Mesenchymal stem cell (in vitro differentiated cells and primary cell): Measurements from ENCODE around the gene NACAD.

ENCODE experiments used
- DNase-seq: peaks from one replicate; pipeline ENCODE4 v3.0.0-alpha.2; 2013
- H2AFZ ChIP-seq: one replicate; pipeline ENCODE4 v1.6.1; 2013; ENCODE audit warnings: low read depth, mild to moderate bottlenecking, control low read depth, inconsistent platforms, low read length, moderate library complexity
- H2AK5ac ChIP-seq: 2 replicates; pipeline ENCODE4 v1.6.1; 2013; ENCODE audit warnings: low read length, moderate library complexity, mild to moderate bottlenecking, inconsistent platforms; ENCODE audit not compliant: severe bottlenecking
- H2BK120ac ChIP-seq: one replicate; pipeline ENCODE4 v1.6.1; 2013; ENCODE audit warnings: low read depth, mild to moderate bottlenecking, inconsistent platforms, low read length, moderate library complexity
- H2BK12ac ChIP-seq, 2 experiments: one replicate each; pipeline ENCODE4 v1.6.1; 2013; ENCODE audit warnings: inconsistent platforms in 2 of 2, low read length in 2 of 2, mild to moderate bottlenecking in 2 of 2, moderate library complexity in 2 of 2, control low read depth in 1 of 2
- H2BK15ac ChIP-seq: one replicate; pipeline ENCODE4 v1.6.1; 2013; ENCODE audit warnings: mild to moderate bottlenecking, low read depth, inconsistent platforms; ENCODE audit not compliant: poor library complexity, severe bottlenecking
- H2BK5ac ChIP-seq: 2 replicates; pipeline ENCODE4 v1.6.1; 2013; ENCODE audit warnings: low read depth, mild to moderate bottlenecking, low read length, control low read depth, inconsistent platforms; ENCODE audit not compliant: poor library complexity, severe bottlenecking
- H3K14ac ChIP-seq, 2 experiments: one replicate each; pipeline ENCODE4 v1.6.1; 2013; ENCODE audit warnings: inconsistent platforms in 2 of 2, low read length in 2 of 2, control low read depth in 1 of 2, mild to moderate bottlenecking in 1 of 2, moderate library complexity in 1 of 2
- H3K18ac ChIP-seq, 2 experiments: one replicate each; pipeline ENCODE4 v1.6.1; 2013; ENCODE audit warnings: inconsistent platforms in 2 of 2, low read length in 2 of 2, control low read depth in 1 of 2, low read depth in 1 of 2, mild to moderate bottlenecking in 1 of 2
- H3K23ac ChIP-seq, 2 experiments: one replicate each; pipeline ENCODE4 v1.6.1; 2013; ENCODE audit warnings: inconsistent platforms in 2 of 2, low read length in 2 of 2, mild to moderate bottlenecking in 2 of 2, moderate library complexity in 2 of 2, control low read depth in 1 of 2
- H3K27ac ChIP-seq: 2 replicates; pipeline ENCODE4 v1.5.1; 2013; ENCODE audit warnings: mild to moderate bottlenecking, moderate library complexity, low read length, control low read depth, inconsistent platforms; ENCODE audit not compliant: poor library complexity, severe bottlenecking
- H3K27me3 ChIP-seq, 2 experiments: 2 replicates each; pipeline versions ENCODE4 v1.6.1 to v1.7.0; 2013; ENCODE audit warnings: low read length in 2 of 2, mild to moderate bottlenecking in 2 of 2, moderate library complexity in 2 of 2, control low read depth in 1 of 2, inconsistent platforms in 1 of 2; ENCODE audit not compliant: control insufficient read depth in 1 of 2, insufficient read depth in 1 of 2
- H3K36me3 ChIP-seq, 2 experiments: 2 replicates each; pipeline versions ENCODE4 v1.6.1 to v1.7.0; 2013; ENCODE audit warnings: low read length in 2 of 2, control low read depth in 1 of 2, inconsistent platforms in 1 of 2, low read depth in 1 of 2, mild to moderate bottlenecking in 1 of 2; ENCODE audit not compliant: insufficient read depth in 2 of 2, control insufficient read depth in 1 of 2
- H3K4ac ChIP-seq, 2 experiments: one replicate each; pipeline ENCODE4 v1.6.1; 2013; ENCODE audit warnings: inconsistent platforms in 2 of 2, low read length in 2 of 2, mild to moderate bottlenecking in 2 of 2, moderate library complexity in 2 of 2, control low read depth in 1 of 2, low read depth in 1 of 2
- H3K4me1 ChIP-seq: 2 replicates; pipeline ENCODE4 v1.6.1; 2013; ENCODE audit warnings: low read depth, low read length, control low read depth; ENCODE audit not compliant: control insufficient read depth, insufficient read depth
- H3K4me2 ChIP-seq: 2 replicates; pipeline ENCODE4 v1.6.1; 2013; ENCODE audit warnings: low read length, mild to moderate bottlenecking, inconsistent platforms; ENCODE audit not compliant: poor library complexity, severe bottlenecking
- H3K4me3 ChIP-seq, 2 experiments: 2 replicates each; pipeline versions ENCODE4 v1.5.1 to v1.7.0; 2013; ENCODE audit warnings: low read length in 2 of 2, mild to moderate bottlenecking in 2 of 2, control low read depth in 1 of 2, low read depth in 1 of 2; ENCODE audit not compliant: insufficient read depth in 1 of 2
- H3K79me1 ChIP-seq: replicated peaks from 2 replicates; pipeline ENCODE4 v1.6.1; 2013; ENCODE audit warnings: mild to moderate bottlenecking, control low read depth, low read length, inconsistent platforms; ENCODE audit not compliant: poor library complexity, severe bottlenecking
- H3K9ac ChIP-seq: 2 replicates; pipeline ENCODE4 v1.7.0; 2013; ENCODE audit warnings: mild to moderate bottlenecking, low read length, moderate library complexity
- H3K9me3 ChIP-seq: 2 replicates; pipeline ENCODE4 v1.7.0; 2013; ENCODE audit warnings: mild to moderate bottlenecking, low read length; ENCODE audit not compliant: control insufficient read depth
- H4K8ac ChIP-seq: one replicate; pipeline ENCODE4 v1.6.1; 2013; ENCODE audit warnings: inconsistent platforms, mild to moderate bottlenecking, low read length, moderate library complexity
- H4K91ac ChIP-seq: one replicate; pipeline ENCODE4 v1.6.1; 2013; ENCODE audit warnings: mild to moderate bottlenecking, low read length, inconsistent platforms
- WGBS: methylation state at CpG from one replicate; pipeline ENCODE4 v1.1.7; 2013; ENCODE audit warnings: mixed read lengths; 5-methylcytosine and 5-hydroxymethylcytosine counted together

NACAD gene

DNA sequence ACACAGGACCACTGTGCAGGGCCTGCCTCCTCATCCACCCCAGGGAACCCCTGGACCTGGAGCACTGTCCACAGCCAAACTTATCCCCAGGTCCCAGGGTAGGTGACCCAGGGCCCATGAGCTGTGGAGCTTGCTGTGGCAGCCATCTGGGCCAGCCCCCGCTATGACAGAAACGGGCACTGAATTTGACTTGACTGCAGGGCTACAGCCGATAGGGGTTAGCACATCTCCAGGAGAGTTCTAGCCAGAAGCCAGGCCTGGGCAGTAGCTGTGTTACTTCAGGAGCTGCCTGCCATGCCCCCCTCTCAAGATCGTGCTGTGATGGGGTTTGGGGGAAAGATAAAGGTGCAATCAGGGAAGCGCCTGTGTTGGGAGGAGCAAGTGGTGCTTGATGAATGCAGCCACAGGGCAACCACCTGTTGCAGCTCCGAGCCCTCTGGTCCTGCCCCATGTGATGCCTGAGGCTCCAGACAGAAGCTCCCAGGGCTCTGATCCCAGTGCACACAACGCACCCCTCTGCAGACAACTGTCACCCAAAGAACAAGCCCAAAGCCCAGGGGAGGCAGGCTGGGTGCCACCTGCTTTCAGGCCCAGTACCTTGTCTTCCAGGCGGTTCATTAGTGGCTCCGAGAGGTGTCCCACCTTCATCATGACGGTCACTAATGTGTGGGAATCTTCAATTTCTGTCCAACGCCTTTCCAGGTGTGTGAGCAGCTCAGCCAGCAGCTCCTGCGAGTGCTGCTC lies 16.2 kb upstream of the NACAD start:
- WGBS: 99% methylated on average over 12 of the region's 12 CpGs
- H3K27me3 ChIP-seq: no peaks in the 10 kb centered on the region
- no peak overlapping the region for H2BK5ac ChIP-seq
- H3K4me2 ChIP-seq: no peak overlapping the region
- no peak overlapping the region for H2BK12ac ChIP-seq
- no peak overlapping the region for H3K9ac ChIP-seq
- peaks cover 84 to 94% of the 10 kb centered on the region in 2 experiments for H3K36me3 ChIP-seq
- no peak overlapping the region for H2AK5ac ChIP-seq
- no peak overlapping the region for H2BK15ac ChIP-seq
- H3K9me3 ChIP-seq: no peaks in the 10 kb centered on the region
- no peak overlapping the region for H3K27ac ChIP-seq
- no peak overlapping the region for H3K18ac ChIP-seq
- H3K4me1 ChIP-seq: peaks cover 6% of the 10 kb centered on the region
- H3K4ac ChIP-seq: no peak overlapping the region
- DNase-seq: no peak
- H3K14ac ChIP-seq: no peak overlapping the region
- no peak overlapping the region for H2AFZ ChIP-seq
- peaks cover 52% of the 10 kb centered on the region for H3K79me1 ChIP-seq
- H3K4me3 ChIP-seq: no peak overlapping the region
- H2BK120ac ChIP-seq: no peak overlapping the region
- H3K23ac ChIP-seq: no peak overlapping the region
- no peak overlapping the region for H4K8ac ChIP-seq
- H4K91ac ChIP-seq: no peak overlapping the region

DNA sequence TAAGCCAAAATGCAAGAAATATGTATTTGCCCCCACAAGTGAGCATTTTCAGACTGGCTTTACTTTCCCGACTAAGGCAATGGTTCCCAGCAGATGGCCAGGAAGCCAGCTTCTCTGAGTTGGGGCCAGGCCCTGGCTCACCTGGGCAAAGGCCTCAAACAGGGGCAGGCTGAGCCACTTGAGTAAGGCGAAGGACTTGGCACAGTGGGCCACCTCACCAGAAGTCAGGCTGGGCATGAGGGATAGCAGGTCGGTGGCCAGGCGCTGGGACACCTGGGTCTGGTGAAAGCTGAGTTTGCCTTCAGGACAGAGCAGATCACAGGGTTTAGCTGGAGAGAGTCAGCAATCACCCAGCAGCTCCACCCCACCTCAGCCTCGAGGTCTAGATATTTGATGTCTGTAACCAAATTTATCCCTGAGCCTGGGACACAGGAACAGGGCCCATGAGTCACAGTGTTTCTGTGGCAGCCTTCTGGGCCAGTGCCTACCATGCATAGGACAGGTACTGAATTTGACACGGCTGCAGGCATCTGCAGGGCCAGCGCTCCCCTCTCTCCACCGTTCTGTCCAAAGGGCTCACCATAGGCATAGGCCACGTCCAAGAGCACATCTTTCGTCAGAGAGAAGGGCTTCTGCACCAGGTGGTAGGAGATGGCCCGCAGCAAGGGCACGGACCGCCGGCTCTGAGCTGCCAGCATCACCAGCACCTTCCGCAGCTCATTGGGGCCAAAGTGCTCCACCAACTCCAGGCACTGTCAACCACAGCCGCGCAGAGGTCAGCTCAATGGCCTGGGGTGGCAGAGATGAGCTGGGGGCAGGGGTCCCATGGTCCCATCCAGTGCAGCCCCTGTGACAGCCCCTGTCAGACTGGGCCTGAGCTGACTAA lies 15.4 kb upstream of the NACAD start:
- Histone ChIP-seq H3K79me1 (peaks cover 52% of the 10 kb centered on the region), H3K14ac (no peak overlapping the region), H2BK12ac (no peak overlapping the region), H3K23ac (no peak overlapping the region), H2BK15ac (no peak overlapping the region), H2BK120ac (no peak overlapping the region), H3K27me3 (no peaks in the 10 kb centered on the region), H3K4me1 (peaks cover 6% of the 10 kb centered on the region), H2AFZ (no peak overlapping the region), H3K9me3 (no peaks in the 10 kb centered on the region), H3K27ac (no peak overlapping the region), H3K4me3 (no peak overlapping the region), H3K4me2 (no peak overlapping the region), H3K4ac (no peak overlapping the region), H3K18ac (no peak overlapping the region), H2BK5ac (no peak overlapping the region), H3K36me3 (peaks cover 92 to 100% of the 10 kb centered on the region in 2 experiments), H3K9ac (no peak overlapping the region), H2AK5ac (no peak overlapping the region), H4K91ac (no peak overlapping the region), H4K8ac (no peak overlapping the region)
- WGBS: 96% methylated on average over 17 of the region's 17 CpGs
- no peak for DNase-seq

DNA sequence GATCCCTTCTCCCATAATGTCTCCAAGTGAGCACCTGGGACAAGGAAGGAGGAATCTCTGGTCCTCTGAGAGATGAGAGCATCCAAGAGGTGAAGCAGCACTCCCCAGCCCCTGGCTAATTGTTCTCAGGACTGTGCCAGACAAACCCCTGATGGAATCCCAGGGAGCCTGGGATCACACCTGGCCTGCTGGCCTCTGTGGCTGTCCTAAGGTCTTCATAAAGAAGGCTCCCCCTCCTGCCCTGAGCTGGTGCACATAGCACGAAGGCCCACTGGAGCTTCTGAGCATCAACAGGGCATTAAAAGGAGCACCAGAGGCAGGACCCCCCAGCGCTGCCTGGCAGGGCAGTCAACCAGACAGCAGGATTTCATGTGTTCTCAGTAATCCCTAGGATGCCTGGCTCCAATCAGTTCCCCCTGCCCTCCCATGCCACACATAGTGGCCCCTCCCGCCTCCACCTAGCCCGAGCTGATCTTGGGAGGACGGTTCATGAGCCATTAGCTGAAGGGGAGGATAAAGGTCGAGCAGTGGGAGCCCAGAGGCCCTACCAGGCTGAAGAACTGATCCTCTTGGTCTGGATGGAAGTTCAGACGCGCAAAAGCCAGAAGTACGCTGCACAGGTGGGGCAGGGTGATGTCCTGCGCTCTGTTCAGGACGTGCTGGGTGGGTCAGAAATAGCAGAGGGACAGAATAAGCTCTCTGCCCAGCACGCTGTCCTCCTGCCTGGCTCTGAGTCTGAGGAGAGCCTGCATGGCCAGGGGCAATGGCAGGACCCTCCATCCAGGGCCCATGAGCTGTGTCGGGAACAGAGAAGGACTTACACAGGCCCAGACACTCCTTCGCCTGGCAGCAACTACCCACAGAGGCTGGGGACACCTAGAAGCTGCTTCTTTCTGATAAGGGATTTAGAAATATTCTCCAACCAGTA lies 14.3 kb upstream of the NACAD start:
- Histone ChIP-seq H2BK15ac (no peak overlapping the region), H3K18ac (no peak overlapping the region), H3K27ac (no peak overlapping the region), H2BK12ac (no peak overlapping the region), H2AFZ (no peak overlapping the region), H3K4ac (no peak overlapping the region), H3K14ac (no peak overlapping the region), H3K4me1 (peaks cover 2% of the 10 kb centered on the region), H2BK120ac (no peak overlapping the region), H3K4me3 (no peak overlapping the region), H2AK5ac (no peak overlapping the region), H3K36me3 (peaks cover 88 to 100% of the 10 kb centered on the region in 2 experiments), H3K4me2 (no peak overlapping the region), H3K9ac (no peak overlapping the region), H3K79me1 (peaks cover 45% of the 10 kb centered on the region), H4K8ac (no peak overlapping the region), H3K23ac (no peak overlapping the region), H3K27me3 (no peaks in the 10 kb centered on the region), H3K9me3 (no peaks in the 10 kb centered on the region), H4K91ac (no peak overlapping the region), H2BK5ac (no peak overlapping the region)
- 91% methylated on average over 13 of the region's 14 CpGs for WGBS
- DNase-seq: no peak
